ENCODE results near the gene AGBL3.

DNA sequence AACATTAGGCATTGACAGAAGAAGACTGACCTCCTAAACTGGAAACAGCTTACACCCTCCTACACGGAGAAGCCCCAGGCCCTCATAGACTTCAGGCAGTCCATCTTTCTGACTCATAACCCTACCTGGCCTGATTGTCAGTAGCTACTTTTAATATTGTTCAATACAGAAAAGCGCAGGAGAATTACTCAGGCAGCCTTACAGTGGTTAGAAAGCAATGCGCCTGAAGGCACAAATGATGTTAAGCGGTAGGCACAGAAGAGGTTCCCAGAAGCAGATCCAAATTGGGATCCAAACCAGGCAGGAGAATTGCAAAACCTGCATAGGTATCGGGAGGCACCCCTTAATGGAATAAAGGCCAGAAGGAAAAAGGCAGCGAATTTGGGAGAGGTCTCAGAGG lies 189.6 kb downstream of the AGBL3 start:
- TF ChIP-seq, protein P1, sequence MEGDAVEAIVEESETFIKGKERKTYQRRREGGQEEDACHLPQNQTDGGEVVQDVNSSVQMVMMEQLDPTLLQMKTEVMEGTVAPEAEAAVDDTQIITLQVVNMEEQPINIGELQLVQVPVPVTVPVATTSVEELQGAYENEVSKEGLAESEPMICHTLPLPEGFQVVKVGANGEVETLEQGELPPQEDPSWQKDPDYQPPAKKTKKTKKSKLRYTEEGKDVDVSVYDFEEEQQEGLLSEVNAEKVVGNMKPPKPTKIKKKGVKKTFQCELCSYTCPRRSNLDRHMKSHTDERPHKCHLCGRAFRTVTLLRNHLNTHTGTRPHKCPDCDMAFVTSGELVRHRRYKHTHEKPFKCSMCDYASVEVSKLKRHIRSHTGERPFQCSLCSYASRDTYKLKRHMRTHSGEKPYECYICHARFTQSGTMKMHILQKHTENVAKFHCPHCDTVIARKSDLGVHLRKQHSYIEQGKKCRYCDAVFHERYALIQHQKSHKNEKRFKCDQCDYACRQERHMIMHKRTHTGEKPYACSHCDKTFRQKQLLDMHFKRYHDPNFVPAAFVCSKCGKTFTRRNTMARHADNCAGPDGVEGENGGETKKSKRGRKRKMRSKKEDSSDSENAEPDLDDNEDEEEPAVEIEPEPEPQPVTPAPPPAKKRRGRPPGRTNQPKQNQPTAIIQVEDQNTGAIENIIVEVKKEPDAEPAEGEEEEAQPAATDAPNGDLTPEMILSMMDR (IDR thresholded peaks at IDR 0.05; ENCODE audit: borderline replicate concordance, extremely low read depth, low read length, poor library complexity, severe bottlenecking) = no peak
- TF ChIP-seq EZH2 (IDR thresholded peaks at IDR 0.05; ENCODE audit: borderline replicate concordance, low read depth, low read length, severe bottlenecking) = no peak

Data from DND-41 (cell line).